Osteocyte (in vitro differentiated cells): ENCODE results near the gene COA7. TPM values are rescaled to one million over a fixed set of nuclear protein-coding genes. Genes with fewer than 3 reads are reported as not detected.

Source experiments
- DNase-seq: peaks from one replicate; pipeline ENCODE4 v3.0.0; 2021; ENCODE audit warnings: mixed read lengths; ENCODE audit not compliant: unreplicated experiment; ENCODE audit errors: extremely low spot score
- H3K27ac Mint-ChIP-seq: one replicate; pipeline ENCODE4 v1.8.0; 2021; ENCODE audit warnings: mild to moderate bottlenecking, mixed read lengths; ENCODE audit not compliant: unreplicated experiment
- H3K27me3 Mint-ChIP-seq: one replicate; pipeline ENCODE4 v1.8.0; 2021; ENCODE audit warnings: mixed read lengths; ENCODE audit not compliant: unreplicated experiment
- H3K36me3 Mint-ChIP-seq: one replicate; pipeline ENCODE4 v1.8.0; 2021; ENCODE audit warnings: mixed read lengths; ENCODE audit not compliant: unreplicated experiment
- H3K4me1 Mint-ChIP-seq: one replicate; pipeline ENCODE4 v1.8.0; 2021; ENCODE audit warnings: mixed read lengths; ENCODE audit not compliant: unreplicated experiment
- H3K4me3 Mint-ChIP-seq: one replicate; pipeline ENCODE4 v1.8.0; 2021; ENCODE audit warnings: mild to moderate bottlenecking, moderate library complexity, mixed read lengths; ENCODE audit not compliant: unreplicated experiment
- H3K9me3 Mint-ChIP-seq: one replicate; pipeline ENCODE4 v1.8.0; 2021; ENCODE audit warnings: mixed read lengths; ENCODE audit not compliant: unreplicated experiment
- CTCF ChIP-seq: fragments of 200-600 bp; sonication (generic); IDR thresholded peaks from 2 replicates; pipeline ENCODE4 v1.5.0; 2021; ENCODE audit warnings: antibody characterized with exemption, mild to moderate bottlenecking, moderate library complexity
- long read RNA-seq: library from polyadenylated mRNA; unstranded; transcript quantifications from one replicate; pipeline ENCODE4 v2.0.0, GENCODE V29; 2021
- total RNA-seq: library from RNA; stranded (reverse); gene quantifications from 2 replicates; pipeline ENCODE4 v1.2.1, GENCODE V29; 2021

COA7 gene
- 25.7 and 27.7 TPM in 2 replicates for total RNA-seq
- long read RNA-seq, full-length matches to known transcripts, result 101 of 109 reads
- long read RNA-seq, partial matches to known transcripts, result 1 of 109 reads
- long read RNA-seq, other reads (novel, unspliced or antisense), result 7 of 109 reads

GRCh38 chr1:52697795-52698674 is at the start of gene COA7:
Gene COA7 (minus strand): TSS chr1:52698347. CDS start chr1:52698326, 21 bp downstream.
- Mint-ChIP-seq H3K36me3 (peaks cover 2% of the 10 kb centered on the region), H3K4me3 (peak within 1 kb of the TSS; percentile 96), H3K27ac (peak within 1 kb of the TSS; percentile 93), H3K9me3 (no peaks in the 10 kb centered on the region), H3K27me3 (no peaks in the 10 kb centered on the region), H3K4me1 (peaks cover 28% of the 10 kb centered on the region)
- peak; percentile 94 for DNase-seq
- TF ChIP-seq CTCF, result no peak

DNA sequence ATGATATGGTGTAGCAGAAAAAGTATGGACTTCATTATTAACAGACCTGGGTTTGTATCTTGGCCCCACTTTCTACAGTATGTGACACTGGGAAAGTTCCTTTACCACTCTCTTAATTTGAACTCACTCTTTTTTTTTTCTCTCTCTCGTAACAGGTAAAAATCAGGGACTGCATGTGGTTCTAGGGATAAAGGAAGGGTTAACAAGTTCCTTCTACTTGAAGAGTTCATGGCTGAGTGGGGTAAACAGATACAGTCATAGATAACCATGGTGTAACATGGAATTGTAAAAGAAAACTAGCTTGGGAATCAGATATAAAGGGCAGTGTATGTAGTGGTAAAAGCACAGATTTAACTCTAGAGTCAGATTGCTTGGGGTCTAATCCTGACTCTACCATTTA is 49.3 kb upstream of the COA7 start:
- DNase-seq, result no peak
- TF ChIP-seq CTCF, result no peak
- Mint-ChIP-seq H3K4me1 (peaks cover 22% of the 10 kb centered on the region), H3K4me3 (no peak overlapping the region), H3K9me3 (no peaks in the 10 kb centered on the region), H3K27ac (no peak overlapping the region), H3K36me3 (no peaks in the 10 kb centered on the region), H3K27me3 (no peaks in the 10 kb centered on the region)

DNA sequence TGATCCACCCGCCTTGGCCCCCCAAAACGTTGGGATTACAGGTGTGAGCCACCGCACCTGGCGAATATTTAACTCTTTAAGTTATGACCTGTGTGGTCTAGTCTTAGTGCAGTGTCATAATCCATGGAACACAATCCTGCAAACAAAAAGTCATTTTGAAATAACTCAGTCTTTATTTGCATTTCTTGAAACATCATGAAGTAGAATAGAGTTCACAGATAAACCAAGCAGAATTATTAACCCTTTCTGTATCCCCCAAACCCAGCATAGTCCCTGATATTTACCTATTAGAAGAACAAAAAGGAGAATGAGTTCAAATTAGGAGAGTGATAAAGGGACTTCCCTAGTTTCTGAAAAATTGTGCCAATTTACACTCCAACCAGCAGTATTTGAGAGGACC is 48.0 kb upstream of the COA7 start:
- Mint-ChIP-seq H3K27ac (no peak overlapping the region), H3K4me1 (peaks cover 14% of the 10 kb centered on the region), H3K4me3 (no peak overlapping the region), H3K9me3 (no peaks in the 10 kb centered on the region), H3K27me3 (no peaks in the 10 kb centered on the region), H3K36me3 (no peaks in the 10 kb centered on the region)
- no peak for TF ChIP-seq CTCF
- DNase-seq, result no peak

GRCh38 chr1:52741259-52741658 is 43.1 kb upstream of the COA7 start:
- Mint-ChIP-seq H3K4me1 (peaks cover 14% of the 10 kb centered on the region), H3K36me3 (no peaks in the 10 kb centered on the region), H3K27ac (no peak overlapping the region), H3K9me3 (no peaks in the 10 kb centered on the region), H3K4me3 (no peak overlapping the region), H3K27me3 (no peaks in the 10 kb centered on the region)
- no peak for DNase-seq
- TF ChIP-seq CTCF, result no peak

- no peaks in the 10 kb centered on the region for H3K9me3 Mint-ChIP-seq
- peaks cover 14% of the 10 kb centered on the region for H3K4me1 Mint-ChIP-seq
- no peak overlapping the region for H3K27ac Mint-ChIP-seq
- no peak for TF ChIP-seq CTCF
- H3K27me3 Mint-ChIP-seq, result no peaks in the 10 kb centered on the region
- H3K4me3 Mint-ChIP-seq, result no peak overlapping the region
- H3K36me3 Mint-ChIP-seq, result no peaks in the 10 kb centered on the region
- no peak for DNase-seq
Observed at GRCh38 chr1:52739699-52740467, 41.7 kb upstream of the COA7 start.
